H9 (cell line): Measurements from ENCODE around the gene GDAP1L1. TPM values are rescaled to one million over a fixed set of nuclear protein-coding genes. Genes with fewer than 3 reads are reported as not detected.

Source experiments
- DNase-seq: peaks from one replicate; pipeline ENCODE4 v3.0.0-alpha.2; 2017
- H2AFZ ChIP-seq: one replicate; pipeline ENCODE4 v1.6.1; 2013; ENCODE audit warnings: mild to moderate bottlenecking, low read length, control low read depth, moderate library complexity
- H2AK5ac ChIP-seq: 2 replicates; pipeline ENCODE4 v1.6.1; 2013; ENCODE audit warnings: low read length, control low read depth, mixed read lengths; ENCODE audit not compliant: insufficient read length
- H2BK120ac ChIP-seq: one replicate; pipeline ENCODE4 v1.6.1; 2013; ENCODE audit warnings: low read depth, mild to moderate bottlenecking, low read length, control low read depth, inconsistent platforms; ENCODE audit not compliant: poor library complexity, severe bottlenecking
- H2BK12ac ChIP-seq: 2 replicates; pipeline ENCODE4 v1.6.1; 2013; ENCODE audit warnings: low read length, control low read depth, mixed read lengths, low read depth; ENCODE audit not compliant: insufficient read length
- H2BK15ac ChIP-seq: 2 replicates; pipeline ENCODE4 v1.6.1; 2013; ENCODE audit warnings: low read depth, low read length, control low read depth
- H2BK20ac ChIP-seq: one replicate; pipeline ENCODE4 v1.6.1; 2013; ENCODE audit warnings: low read depth, mild to moderate bottlenecking, low read length, control low read depth, inconsistent platforms; ENCODE audit not compliant: poor library complexity, severe bottlenecking
- H2BK5ac ChIP-seq: 2 replicates; pipeline ENCODE4 v1.6.1; 2013; ENCODE audit warnings: low read length, control low read depth, mixed read lengths; ENCODE audit not compliant: insufficient read length
- H3K14ac ChIP-seq: 2 replicates; pipeline ENCODE4 v1.6.1; 2013; ENCODE audit warnings: low read length, control low read depth; ENCODE audit not compliant: insufficient read depth
- H3K18ac ChIP-seq: 2 replicates; pipeline ENCODE4 v1.6.1; 2013; ENCODE audit warnings: low read depth, mild to moderate bottlenecking, mixed read lengths, low read length, control low read depth; ENCODE audit not compliant: insufficient read length
- H3K23ac ChIP-seq: 2 replicates; pipeline ENCODE4 v1.6.1; 2013; ENCODE audit warnings: low read length, control low read depth, mixed read lengths, low read depth; ENCODE audit not compliant: insufficient read length
- H3K23me2 ChIP-seq: 2 replicates; pipeline ENCODE4 v1.6.1; 2013; ENCODE audit warnings: low read depth, mild to moderate bottlenecking, mixed read lengths, low read length, control low read depth; ENCODE audit not compliant: insufficient read length, poor library complexity, severe bottlenecking
- H3K27ac ChIP-seq: 2 replicates; pipeline ENCODE4 v1.5.1; 2013; ENCODE audit warnings: low read length, control low read depth, mixed read lengths, low read depth; ENCODE audit not compliant: insufficient read length
- H3K27me3 ChIP-seq: 2 replicates; pipeline ENCODE4 v1.6.1; 2013; ENCODE audit warnings: low read length, control low read depth, inconsistent platforms; ENCODE audit not compliant: insufficient read depth
- H3K4ac ChIP-seq: 2 replicates; pipeline ENCODE4 v1.6.1; 2013; ENCODE audit warnings: low read depth, mild to moderate bottlenecking, control low read depth, inconsistent platforms, low read length, moderate library complexity
- H3K4me1 ChIP-seq: 2 replicates; pipeline ENCODE4 v1.6.1; 2013; ENCODE audit warnings: low read length, control low read depth, inconsistent platforms; ENCODE audit not compliant: insufficient read depth
- H3K4me2 ChIP-seq: 2 replicates; pipeline ENCODE4 v1.6.1; 2013; ENCODE audit warnings: low read length, control low read depth, mixed read lengths; ENCODE audit not compliant: insufficient read length, insufficient read depth
- H3K56ac ChIP-seq: 2 replicates; pipeline ENCODE4 v1.6.1; 2013; ENCODE audit warnings: low read depth, mild to moderate bottlenecking, mixed read lengths, low read length, control low read depth; ENCODE audit not compliant: insufficient read length
- H3K79me1 ChIP-seq: 2 replicates; pipeline ENCODE4 v1.6.1; 2013; ENCODE audit warnings: low read depth, mild to moderate bottlenecking, moderate library complexity, low read length, control low read depth, inconsistent platforms; ENCODE audit not compliant: insufficient read depth, poor library complexity, severe bottlenecking
- H3K79me2 ChIP-seq: 2 replicates; pipeline ENCODE4 v1.6.1; 2013; ENCODE audit warnings: low read length, control low read depth, inconsistent platforms; ENCODE audit not compliant: insufficient read depth
- H3K9ac ChIP-seq: 2 replicates; pipeline ENCODE4 v1.6.1; 2013; ENCODE audit warnings: low read length, control low read depth, mixed read lengths; ENCODE audit not compliant: insufficient read length; ENCODE audit errors: extremely low read depth
- H3K9me3 ChIP-seq: one replicate; pipeline ENCODE4 v1.6.1; 2013; ENCODE audit warnings: low read depth, low read length, inconsistent platforms; ENCODE audit not compliant: control insufficient read depth
- H3T11ph ChIP-seq: one replicate; pipeline ENCODE4 v1.6.1; 2013; ENCODE audit warnings: mild to moderate bottlenecking, low read length, control low read depth, inconsistent platforms
- H4K20me1 ChIP-seq: one replicate; pipeline ENCODE4 v1.6.1; 2013; ENCODE audit not compliant: control insufficient read depth, insufficient read length, insufficient read depth
- H4K5ac ChIP-seq: 2 replicates; pipeline ENCODE4 v1.6.1; 2013; ENCODE audit warnings: low read depth, mild to moderate bottlenecking, mixed read lengths, low read length, control low read depth; ENCODE audit not compliant: insufficient read length
- H4K8ac ChIP-seq: replicated peaks from 2 replicates; pipeline ENCODE4 v1.6.1; 2013; ENCODE audit warnings: low read length, control low read depth, mixed read lengths, low read depth; ENCODE audit not compliant: insufficient read length
- H4K91ac ChIP-seq: 2 replicates; pipeline ENCODE4 v1.6.1; 2013; ENCODE audit warnings: low read depth, mild to moderate bottlenecking, moderate library complexity, mixed read lengths, low read length, control low read depth; ENCODE audit not compliant: insufficient read length
- H3K27ac Mint-ChIP-seq, 3 experiments: 2 replicates in 2 of 3; 3 replicates in 1 of 3; pipeline ENCODE4 v1.8.0; 2020 to 2021; ENCODE audit warnings: mixed read lengths in 3 of 3, mild to moderate bottlenecking in 1 of 3, moderate library complexity in 1 of 3
- H3K27me3 Mint-ChIP-seq: 2 replicates; pipeline ENCODE4 v1.8.0; 2021; ENCODE audit warnings: low read depth, mild to moderate bottlenecking, moderate library complexity, mixed read lengths
- H3K36me3 Mint-ChIP-seq, 3 experiments: 2 replicates in 2 of 3; 3 replicates in 1 of 3; pipeline ENCODE4 v1.8.0; 2020 to 2021; ENCODE audit warnings: low read depth in 3 of 3, mixed read lengths in 3 of 3; ENCODE audit not compliant: insufficient read depth in 1 of 3
- H3K4me1 Mint-ChIP-seq, 2 experiments: 2 replicates each; pipeline ENCODE4 v1.8.0; 2020; ENCODE audit warnings: mixed read lengths in 2 of 2
- H3K4me3 Mint-ChIP-seq, 2 experiments: 2 replicates in 1 of 2; 3 replicates in 1 of 2; pipeline ENCODE4 v1.8.0; 2020 to 2021; ENCODE audit warnings: mild to moderate bottlenecking in 2 of 2, mixed read lengths in 2 of 2, moderate library complexity in 1 of 2
- H3K9me3 Mint-ChIP-seq, 2 experiments: 2 replicates in 1 of 2; 3 replicates in 1 of 2; pipeline ENCODE4 v1.8.0; 2020; ENCODE audit warnings: mild to moderate bottlenecking in 2 of 2, mixed read lengths in 2 of 2, moderate library complexity in 1 of 2
- WGBS: extraction: QIAGEN DNeasy Blood & Tissue Kit; methylation state at CpG from one replicate; pipeline ENCODE4 v1.1.7; 2013; ENCODE audit warnings: missing lambda C conversion rate, low lambda C conversion rate, mixed read lengths; ENCODE audit not compliant: insufficient read length; ENCODE audit errors: extremely low coverage; 5-methylcytosine and 5-hydroxymethylcytosine counted together
- total RNA-seq: library from RNA; stranded (reverse); gene quantifications from 2 replicates; pipeline ENCODE4 v1.2.1, GENCODE V29; 2021
- TF ChIP-seq, protein P1 (sequence below): fragments of 200-600 bp; sonication (generic); conservative IDR thresholded peaks from 3 replicates; pipeline ENCODE4 v1.8.0; 2021; ENCODE audit warnings: antibody characterized with exemption, mild to moderate bottlenecking

Gene GDAP1L1
- total RNA-seq, 1 experiment from 2014 or later: 5.9 TPM

DNA sequence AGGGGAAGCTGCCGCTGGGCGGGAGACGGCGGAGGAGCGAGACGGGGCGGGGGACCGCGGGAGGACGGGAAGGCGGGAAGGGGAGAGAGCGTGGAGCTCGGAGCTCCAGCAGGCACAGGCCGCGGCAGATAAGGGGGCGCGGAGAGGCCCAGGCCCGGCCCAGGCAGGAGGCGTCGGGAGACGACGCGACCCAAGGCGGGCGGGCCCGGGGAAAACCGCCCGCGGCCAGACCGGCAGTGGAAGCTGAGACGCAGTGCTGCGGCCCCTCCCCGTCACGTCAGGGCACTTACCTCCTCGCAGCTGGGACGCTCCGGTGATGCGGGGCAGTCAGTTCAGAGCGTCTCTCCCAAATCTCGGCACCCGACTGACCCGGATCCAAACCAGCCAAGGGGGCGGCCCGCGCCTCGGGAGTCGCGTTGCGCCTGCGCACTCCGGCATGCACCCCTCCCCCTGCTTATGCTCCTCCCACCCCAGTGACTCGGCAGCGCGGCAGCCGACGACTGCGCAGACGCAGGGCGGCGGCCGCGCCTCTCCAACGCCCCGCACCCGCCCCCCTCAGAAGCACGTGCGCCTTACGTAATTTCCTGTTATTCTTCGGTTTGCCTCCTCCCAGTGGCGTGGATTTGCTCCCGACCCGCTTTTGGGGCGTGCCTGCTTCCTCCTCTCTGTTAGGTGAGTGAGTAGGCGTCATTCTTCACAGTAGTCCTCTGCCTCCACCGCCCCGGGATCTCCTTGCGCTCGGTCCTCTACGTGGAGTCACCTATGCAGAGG is 36.5 kb upstream of the GDAP1L1 start, which contains the start of gene OSER1:
TSS of gene OSER1 (minus strand) at position 366 of the 771 bp plus-strand sequence. CDS start 3,814 bp downstream, outside the sequence.
- Histone ChIP-seq H3K14ac (peak within 1 kb of the TSS; percentile 93), H4K8ac (peak within 1 kb of the TSS; percentile 29), H2BK12ac (peak within 1 kb of the TSS; percentile 37), H3K9me3 (no peaks in the 10 kb centered on the region), H2BK15ac (no peak within 1 kb of the TSS), H3K4me1 (peaks cover 3% of the 10 kb centered on the region; the same call in 1 of the 2 replicates), H3K27ac (peak within 1 kb of the TSS; percentile 71), H2BK120ac (peak within 1 kb of the TSS; percentile 93), H2BK20ac (no peak within 1 kb of the TSS), H4K5ac (peak within 1 kb of the TSS; percentile 68), H3K79me2 (peaks cover 21% of the 10 kb centered on the region), H3K23ac (no peak within 1 kb of the TSS), H4K20me1 (no peaks in the 10 kb centered on the region), H3K56ac (peak within 1 kb of the TSS; percentile 52), H2AFZ (no peak within 1 kb of the TSS), H2AK5ac (peak within 1 kb of the TSS; percentile 42), H4K91ac (peak within 1 kb of the TSS; percentile 97), H3K23me2 (peaks cover 15% of the 10 kb centered on the region), H3T11ph (no peak within 1 kb of the TSS), H3K9ac (peak within 1 kb of the TSS; percentile 97), H3K4me2 (peak within 1 kb of the TSS; percentile 94), H3K79me1 (peaks cover 3% of the 10 kb centered on the region), H3K27me3 (no peaks in the 10 kb centered on the region), H3K4ac (peak within 1 kb of the TSS; percentile 44), H2BK5ac (peak within 1 kb of the TSS; percentile 88), H3K18ac (peak within 1 kb of the TSS; percentile 94)
- no peaks in the 10 kb centered on the region for H3K27me3 Mint-ChIP-seq
- peak within 1 kb of the TSS; percentile 98 to 100 for H3K4me3 Mint-ChIP-seq
- TF ChIP-seq, protein P1, sequence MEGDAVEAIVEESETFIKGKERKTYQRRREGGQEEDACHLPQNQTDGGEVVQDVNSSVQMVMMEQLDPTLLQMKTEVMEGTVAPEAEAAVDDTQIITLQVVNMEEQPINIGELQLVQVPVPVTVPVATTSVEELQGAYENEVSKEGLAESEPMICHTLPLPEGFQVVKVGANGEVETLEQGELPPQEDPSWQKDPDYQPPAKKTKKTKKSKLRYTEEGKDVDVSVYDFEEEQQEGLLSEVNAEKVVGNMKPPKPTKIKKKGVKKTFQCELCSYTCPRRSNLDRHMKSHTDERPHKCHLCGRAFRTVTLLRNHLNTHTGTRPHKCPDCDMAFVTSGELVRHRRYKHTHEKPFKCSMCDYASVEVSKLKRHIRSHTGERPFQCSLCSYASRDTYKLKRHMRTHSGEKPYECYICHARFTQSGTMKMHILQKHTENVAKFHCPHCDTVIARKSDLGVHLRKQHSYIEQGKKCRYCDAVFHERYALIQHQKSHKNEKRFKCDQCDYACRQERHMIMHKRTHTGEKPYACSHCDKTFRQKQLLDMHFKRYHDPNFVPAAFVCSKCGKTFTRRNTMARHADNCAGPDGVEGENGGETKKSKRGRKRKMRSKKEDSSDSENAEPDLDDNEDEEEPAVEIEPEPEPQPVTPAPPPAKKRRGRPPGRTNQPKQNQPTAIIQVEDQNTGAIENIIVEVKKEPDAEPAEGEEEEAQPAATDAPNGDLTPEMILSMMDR: no peak
- peaks cover 37 to 45% of the 10 kb centered on the region in 2 experiments for H3K4me1 Mint-ChIP-seq
- peak; percentile 98 for DNase-seq
- H3K27ac Mint-ChIP-seq: peak within 1 kb of the TSS; percentile 98 to 100 (median 99)
- whole genome bisulfite sequencing: no CpG with 5 or more reads among the region's 79 CpGs
- H3K36me3 Mint-ChIP-seq: peaks cover 7 to 15% (median 8%) of the 10 kb centered on the region in 3 experiments
- peaks cover 0 to 2% of the 10 kb centered on the region in 2 experiments; a peak in 2 of 5 replicates for H3K9me3 Mint-ChIP-seq
